HL-60 (cell line): Measurements from ENCODE around the gene PPFIA4.

Experiments used
- DNase-seq, 2 experiments: peaks; one replicate each; pipeline ENCODE4 v3.0.0-alpha.2; 2010 to 2020; ENCODE audit warnings: low read depth in 1 of 2, low spot score in 1 of 2
- H3K27ac ChIP-seq: fragments of 250-450 bp; sonication (Bioruptor Pico); replicated peaks from 2 replicates; pipeline ENCODE4 v1.5.1; 2020; ENCODE audit warnings: mild to moderate bottlenecking, moderate library complexity
- H3K27me3 ChIP-seq: fragments of 250-450 bp; sonication (Bioruptor Pico); 2 replicates; pipeline ENCODE4 v1.5.1; 2021; ENCODE audit warnings: mild to moderate bottlenecking, moderate library complexity; ENCODE audit not compliant: insufficient read depth, poor library complexity, severe bottlenecking
- H3K4me3 ChIP-seq: replicated peaks from 2 replicates; pipeline ENCODE4 v1.5.1; 2011; ENCODE audit warnings: mild to moderate bottlenecking, control low read depth, low read length; ENCODE audit not compliant: insufficient read depth
- GABPA ChIP-seq: IDR thresholded peaks from 2 replicates; pipeline ENCODE4 v1.6.1; 2012; ENCODE audit warnings: low read depth
- POLR2AphosphoS5 ChIP-seq: IDR thresholded peaks from 2 replicates; pipeline ENCODE4 v1.6.1; 2012; ENCODE audit warnings: low read depth
- SPI1 ChIP-seq: IDR thresholded peaks from 2 replicates; pipeline ENCODE4 v1.6.1; 2012; ENCODE audit warnings: low read depth, mild to moderate bottlenecking, borderline replicate concordance
- TF ChIP-seq, protein P1 (sequence below): IDR thresholded peaks from 2 replicates; pipeline ENCODE4 v1.6.1; 2012; ENCODE audit warnings: low read depth; ENCODE audit not compliant: insufficient replicate concordance
- TF ChIP-seq, protein P2 (sequence below): IDR thresholded peaks from one replicate; pipeline ENCODE4 v1.5.1; 2011; ENCODE audit warnings: low read length, control low read depth, inconsistent platforms; ENCODE audit not compliant: insufficient read depth

The PPFIA4 gene

DNA sequence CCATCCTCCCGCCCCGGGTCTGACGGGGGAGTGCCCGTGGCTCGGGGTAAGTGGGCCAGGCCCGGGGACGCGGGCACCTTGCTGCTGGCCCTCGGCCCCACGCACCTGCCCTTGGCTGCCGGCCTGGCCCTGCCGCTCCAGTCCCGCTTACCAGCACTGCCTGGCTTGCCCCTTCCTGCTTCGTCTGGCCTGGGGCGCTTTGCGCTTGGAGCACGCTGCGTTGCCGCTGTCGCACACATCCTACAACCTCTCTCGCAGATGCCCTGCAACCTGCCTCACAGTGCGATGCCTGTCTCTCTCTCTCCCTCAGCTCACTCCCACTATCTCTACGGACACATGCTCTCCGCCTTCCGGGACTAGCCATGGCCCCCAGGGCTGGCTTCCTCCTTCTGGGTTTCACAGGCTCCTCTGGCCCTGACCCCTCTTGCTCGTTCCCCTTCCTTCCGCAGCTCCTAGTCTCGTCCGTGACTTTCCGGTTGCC is 49.8 kb downstream of the PPFIA4 start:
- Histone ChIP-seq H3K27me3 (no peaks in the 10 kb centered on the region), H3K27ac (peak overlapping the region; percentile 48), H3K4me3 (peak overlapping the region; percentile 17; the same call in 1 of the 2 replicates)
- peak in 1 of 2 experiments; percentile 23 for DNase-seq
- TF ChIP-seq, protein P1, sequence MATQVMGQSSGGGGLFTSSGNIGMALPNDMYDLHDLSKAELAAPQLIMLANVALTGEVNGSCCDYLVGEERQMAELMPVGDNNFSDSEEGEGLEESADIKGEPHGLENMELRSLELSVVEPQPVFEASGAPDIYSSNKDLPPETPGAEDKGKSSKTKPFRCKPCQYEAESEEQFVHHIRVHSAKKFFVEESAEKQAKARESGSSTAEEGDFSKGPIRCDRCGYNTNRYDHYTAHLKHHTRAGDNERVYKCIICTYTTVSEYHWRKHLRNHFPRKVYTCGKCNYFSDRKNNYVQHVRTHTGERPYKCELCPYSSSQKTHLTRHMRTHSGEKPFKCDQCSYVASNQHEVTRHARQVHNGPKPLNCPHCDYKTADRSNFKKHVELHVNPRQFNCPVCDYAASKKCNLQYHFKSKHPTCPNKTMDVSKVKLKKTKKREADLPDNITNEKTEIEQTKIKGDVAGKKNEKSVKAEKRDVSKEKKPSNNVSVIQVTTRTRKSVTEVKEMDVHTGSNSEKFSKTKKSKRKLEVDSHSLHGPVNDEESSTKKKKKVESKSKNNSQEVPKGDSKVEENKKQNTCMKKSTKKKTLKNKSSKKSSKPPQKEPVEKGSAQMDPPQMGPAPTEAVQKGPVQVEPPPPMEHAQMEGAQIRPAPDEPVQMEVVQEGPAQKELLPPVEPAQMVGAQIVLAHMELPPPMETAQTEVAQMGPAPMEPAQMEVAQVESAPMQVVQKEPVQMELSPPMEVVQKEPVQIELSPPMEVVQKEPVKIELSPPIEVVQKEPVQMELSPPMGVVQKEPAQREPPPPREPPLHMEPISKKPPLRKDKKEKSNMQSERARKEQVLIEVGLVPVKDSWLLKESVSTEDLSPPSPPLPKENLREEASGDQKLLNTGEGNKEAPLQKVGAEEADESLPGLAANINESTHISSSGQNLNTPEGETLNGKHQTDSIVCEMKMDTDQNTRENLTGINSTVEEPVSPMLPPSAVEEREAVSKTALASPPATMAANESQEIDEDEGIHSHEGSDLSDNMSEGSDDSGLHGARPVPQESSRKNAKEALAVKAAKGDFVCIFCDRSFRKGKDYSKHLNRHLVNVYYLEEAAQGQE, result no peak
- TF ChIP-seq GABPA (no peak), POLR2AphosphoS5 (no peak), SPI1 (no peak; the same call in 1 of the 2 replicates)
- TF ChIP-seq, protein P2, sequence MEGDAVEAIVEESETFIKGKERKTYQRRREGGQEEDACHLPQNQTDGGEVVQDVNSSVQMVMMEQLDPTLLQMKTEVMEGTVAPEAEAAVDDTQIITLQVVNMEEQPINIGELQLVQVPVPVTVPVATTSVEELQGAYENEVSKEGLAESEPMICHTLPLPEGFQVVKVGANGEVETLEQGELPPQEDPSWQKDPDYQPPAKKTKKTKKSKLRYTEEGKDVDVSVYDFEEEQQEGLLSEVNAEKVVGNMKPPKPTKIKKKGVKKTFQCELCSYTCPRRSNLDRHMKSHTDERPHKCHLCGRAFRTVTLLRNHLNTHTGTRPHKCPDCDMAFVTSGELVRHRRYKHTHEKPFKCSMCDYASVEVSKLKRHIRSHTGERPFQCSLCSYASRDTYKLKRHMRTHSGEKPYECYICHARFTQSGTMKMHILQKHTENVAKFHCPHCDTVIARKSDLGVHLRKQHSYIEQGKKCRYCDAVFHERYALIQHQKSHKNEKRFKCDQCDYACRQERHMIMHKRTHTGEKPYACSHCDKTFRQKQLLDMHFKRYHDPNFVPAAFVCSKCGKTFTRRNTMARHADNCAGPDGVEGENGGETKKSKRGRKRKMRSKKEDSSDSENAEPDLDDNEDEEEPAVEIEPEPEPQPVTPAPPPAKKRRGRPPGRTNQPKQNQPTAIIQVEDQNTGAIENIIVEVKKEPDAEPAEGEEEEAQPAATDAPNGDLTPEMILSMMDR, result no peak

DNA sequence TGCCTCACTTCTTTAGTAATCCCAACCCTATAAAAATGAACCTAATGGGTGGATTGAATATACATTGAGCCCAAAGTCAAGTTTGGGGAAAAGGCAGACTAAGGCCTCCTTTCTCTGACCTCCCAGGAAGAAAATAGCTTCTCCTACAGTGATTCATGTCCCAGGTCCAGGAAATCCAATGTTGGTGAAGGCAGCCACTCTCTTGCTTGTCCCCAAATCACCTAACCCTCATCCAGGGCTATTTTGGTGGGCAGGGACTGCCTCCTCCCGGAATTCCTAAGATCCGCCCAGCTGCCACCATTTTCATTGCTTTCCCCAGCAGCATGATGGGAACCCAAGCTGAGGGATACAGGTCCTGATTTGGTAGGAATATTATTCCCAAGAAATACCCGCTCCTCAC is 51.1 kb downstream of the PPFIA4 start:
- no peak for DNase-seq
- Histone ChIP-seq H3K4me3 (no peak overlapping the region), H3K27ac (no peak overlapping the region), H3K27me3 (no peaks in the 10 kb centered on the region)
- TF ChIP-seq SPI1 (no peak), POLR2AphosphoS5 (no peak), GABPA (no peak)
- TF ChIP-seq, protein P1, result no peak
- TF ChIP-seq, protein P2, result no peak

DNA sequence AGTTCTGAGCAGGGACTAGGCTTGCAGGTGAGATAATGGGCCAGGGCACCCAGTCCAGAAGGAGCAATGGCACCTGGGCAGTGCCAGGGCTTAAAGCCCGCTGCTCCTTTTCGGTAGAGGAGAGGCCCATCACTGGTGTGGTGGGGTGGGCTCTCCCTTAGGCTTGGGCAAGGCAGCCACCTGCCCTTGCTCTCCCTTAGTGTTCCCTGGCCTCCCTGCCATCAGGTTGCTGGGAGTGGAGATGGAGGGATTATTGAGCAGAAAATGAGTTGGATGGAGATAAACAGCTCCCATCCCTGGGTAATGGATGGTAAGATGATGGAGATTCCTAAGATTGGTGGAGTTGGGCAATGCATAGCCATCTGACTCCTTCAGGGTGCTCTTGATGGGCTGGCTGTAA is 51.7 kb downstream of the PPFIA4 start:
- TF ChIP-seq, protein P1, result no peak
- no peak for TF ChIP-seq SPI1
- TF ChIP-seq POLR2AphosphoS5, result no peak
- Histone ChIP-seq H3K4me3 (no peak overlapping the region), H3K27ac (no peak overlapping the region), H3K27me3 (no peaks in the 10 kb centered on the region)
- DNase-seq, result no peak
